IPS DF 4.7 (cell line): ENCODE results near the gene SH2D1B.

Source experiments
- DNase-seq: peaks from one replicate; pipeline ENCODE4 v3.0.0-alpha.2; 2013; ENCODE audit warnings: low spot score; ENCODE audit errors: extremely low read depth

The SH2D1B gene

DNA sequence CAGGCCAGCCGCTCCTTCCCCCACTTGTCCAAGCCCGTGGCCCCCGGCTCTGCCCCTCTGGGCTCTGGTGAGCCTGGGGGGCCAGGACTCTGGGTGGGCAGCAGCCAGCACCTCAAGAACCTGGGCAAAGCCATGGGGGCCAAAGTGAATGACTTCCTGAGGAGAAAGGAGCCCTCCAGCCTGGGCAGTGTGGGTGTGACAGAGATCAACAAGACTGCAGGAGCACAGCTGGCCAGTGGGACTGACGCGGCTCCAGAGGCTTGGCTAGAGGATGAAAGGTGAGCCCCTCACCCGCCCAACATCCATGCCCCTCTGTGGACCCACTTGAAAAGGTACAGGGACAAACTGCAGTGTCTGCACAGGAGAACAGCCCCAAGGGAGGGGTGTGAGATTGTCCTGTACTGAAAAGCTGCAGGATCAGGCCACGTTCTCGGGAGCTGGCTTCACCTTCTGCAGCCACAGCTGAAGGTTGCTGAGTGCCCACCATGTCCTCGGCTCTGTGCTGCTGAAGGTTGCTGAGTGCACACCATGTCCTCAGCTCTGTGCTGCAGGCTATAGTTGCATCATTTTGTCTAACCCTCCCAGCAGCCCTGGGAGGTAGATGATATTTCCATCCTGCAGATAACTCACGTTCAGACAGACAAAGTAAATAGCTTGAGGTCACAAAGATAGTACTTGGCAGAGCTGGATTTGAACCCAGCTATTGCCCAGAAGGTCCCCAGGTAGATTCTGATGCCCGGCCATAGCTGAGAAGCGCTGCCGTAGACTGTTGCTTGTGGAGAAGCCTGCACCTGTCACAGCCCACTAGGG lies 29.8 kb downstream of the SH2D1B start:
- no peak for DNase-seq

DNA sequence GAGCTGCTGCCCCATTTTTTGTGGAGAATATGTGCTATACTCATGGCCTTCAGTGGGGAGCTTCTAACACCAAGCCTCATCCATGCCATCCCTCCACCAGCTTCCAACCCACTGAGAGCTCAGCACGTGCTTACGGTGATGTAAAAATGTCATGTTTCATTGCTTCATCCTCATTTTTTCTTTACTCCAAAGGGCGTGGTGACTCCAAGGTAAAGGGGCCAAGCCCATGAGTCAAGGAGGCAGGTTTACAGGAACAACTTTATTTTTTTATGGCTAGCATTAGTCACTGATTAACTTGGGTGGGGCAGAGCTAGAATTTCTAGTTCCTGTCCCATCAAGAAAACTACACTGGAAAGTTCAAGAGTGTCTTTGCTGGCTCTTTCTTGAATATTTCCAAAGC lies 30.6 kb downstream of the SH2D1B start, which contains the start of gene C1orf226:
Gene C1orf226 (plus strand): TSS at position 346 of the 400 bp plus-strand sequence. CDS start 174 bp downstream, outside the sequence.
- DNase-seq = no peak

DNA sequence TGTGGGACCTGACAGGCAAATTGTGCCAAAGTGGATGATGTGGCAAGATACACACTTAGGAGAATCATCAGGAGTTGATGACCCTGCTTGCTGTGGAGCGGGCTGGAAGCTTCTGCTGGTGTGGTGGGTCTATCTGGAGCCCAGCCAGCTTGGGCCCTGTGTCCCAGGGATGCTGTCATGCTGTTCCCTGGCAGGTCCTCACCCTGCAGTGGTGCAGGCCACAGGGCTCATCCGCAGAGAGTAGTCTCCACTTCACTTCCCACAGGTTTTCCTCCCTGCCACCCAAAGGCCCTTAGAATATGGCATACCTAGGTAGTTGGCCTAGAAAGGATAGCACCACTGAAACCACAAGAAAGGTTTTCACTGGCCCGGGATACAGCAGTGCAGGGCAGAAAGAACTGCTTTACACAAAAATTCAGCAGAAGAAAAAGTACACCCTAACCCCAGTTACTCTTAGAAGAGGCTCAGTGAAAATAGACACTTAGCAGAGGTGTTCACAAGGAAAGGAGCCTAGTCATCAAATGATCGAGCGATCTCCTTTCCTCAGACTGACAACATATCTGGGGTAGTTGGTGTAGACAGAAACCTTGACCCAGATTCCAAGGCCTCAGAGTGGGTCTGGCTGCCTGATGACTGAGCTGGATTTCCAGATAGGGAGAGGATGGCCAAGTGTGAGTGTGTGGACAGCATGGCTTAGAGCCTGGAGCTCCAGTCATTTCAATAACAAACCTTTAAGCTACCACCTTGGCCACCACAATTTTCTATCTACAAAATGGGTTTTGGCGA lies 31.7 kb downstream of the SH2D1B start:
- DNase-seq = no peak

DNA sequence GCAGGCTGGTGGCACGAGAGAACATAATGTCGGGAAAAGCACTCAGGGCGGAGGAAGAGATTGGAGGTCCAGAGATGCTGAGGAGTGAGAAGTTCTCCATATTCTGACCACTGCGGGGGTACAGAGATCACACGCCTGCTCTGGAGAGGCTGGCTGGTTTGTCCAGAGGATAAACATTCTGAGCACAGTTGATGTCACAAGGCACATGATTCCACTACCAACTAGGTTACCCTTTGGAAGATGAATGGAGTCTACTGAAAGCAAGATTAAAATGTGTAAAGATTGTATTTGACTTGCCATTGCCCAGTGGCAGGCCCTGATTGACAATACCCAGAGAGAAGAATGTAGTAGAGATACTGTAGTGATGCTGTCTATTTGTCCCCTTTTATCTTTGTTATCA lies 35.2 kb downstream of the SH2D1B start, which contains the start of gene SPATA46:
Gene SPATA46 (minus strand): TSS at position 164 of the 400 bp plus-strand sequence. CDS start 64 bp downstream, at position 100.
- no peak for DNase-seq

DNA sequence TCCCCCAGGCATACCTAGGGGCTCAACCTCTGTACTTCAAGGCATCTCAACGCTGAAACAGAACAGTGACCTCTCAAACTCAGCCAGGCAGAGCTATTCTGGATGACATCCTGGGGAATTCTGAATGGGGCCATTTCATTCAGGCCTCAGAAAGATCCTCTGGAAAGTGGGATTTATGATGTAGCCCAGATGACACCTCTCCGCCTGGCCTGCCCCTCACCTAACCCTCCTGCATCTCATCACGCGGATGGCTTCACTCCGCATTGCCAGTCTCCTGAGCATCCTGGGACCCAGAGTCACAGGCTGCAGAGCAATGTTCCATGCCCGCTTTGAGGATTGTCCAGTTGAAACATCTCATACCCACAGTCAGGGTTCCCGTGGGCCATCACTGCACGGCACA lies 36.5 kb downstream of the SH2D1B start:
- DNase-seq = no peak

DNA sequence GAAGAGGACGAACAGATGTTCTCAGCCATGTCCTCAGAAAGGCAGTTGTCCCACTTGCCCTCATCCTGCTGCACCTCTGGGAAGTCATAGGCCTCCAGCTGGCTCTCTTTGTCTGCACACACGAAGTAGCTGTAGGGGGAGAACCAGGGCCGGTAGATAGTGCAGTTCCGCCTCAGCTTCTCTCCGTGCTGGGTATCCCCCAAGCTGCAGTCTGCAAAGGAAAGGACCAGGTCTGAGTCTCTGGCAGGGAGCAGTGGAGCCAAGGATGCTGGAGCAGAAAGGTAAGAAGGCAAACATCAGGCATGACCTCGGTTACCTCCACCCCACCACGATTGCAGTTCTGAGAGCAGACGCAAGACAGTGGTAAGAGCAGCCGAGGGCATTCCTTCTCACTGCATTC lies 37.5 kb downstream of the SH2D1B start:
- no peak for DNase-seq

DNA sequence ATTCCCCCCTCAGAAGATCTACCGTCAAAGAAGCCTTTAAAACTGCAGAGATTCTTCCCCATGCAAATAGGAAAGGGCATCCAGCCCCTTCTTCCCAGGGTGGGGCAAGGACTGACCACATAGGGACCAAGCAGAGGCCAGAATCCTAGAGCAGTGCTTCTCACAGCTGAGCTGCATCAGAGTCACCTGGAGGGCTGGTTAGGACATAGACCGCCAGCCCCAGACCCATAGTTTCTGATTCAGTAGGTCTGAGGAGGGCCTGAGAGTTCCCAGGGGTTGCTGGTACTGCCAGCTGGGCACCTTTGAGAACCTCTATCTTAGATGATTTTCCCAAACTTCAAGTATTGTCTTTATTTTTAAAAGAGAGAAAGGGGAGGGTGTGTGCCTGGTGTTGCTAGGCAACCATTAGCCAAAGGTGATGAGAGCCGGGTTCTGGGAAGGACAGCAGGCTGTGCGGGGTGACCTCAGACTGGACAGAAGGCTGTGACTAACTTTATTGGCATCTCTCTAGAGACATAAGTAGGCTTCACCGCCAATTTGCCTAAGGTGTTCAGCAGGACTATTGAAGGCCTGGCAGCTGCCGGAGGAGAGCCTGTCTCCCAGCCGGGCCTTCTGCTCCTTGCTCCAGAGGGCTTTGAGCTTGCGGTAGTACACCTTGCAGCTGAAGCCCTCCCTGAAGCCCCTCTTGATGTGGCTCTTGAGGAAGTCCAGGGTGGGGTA lies 38.2 kb downstream of the SH2D1B start:
- no peak for DNase-seq

DNA sequence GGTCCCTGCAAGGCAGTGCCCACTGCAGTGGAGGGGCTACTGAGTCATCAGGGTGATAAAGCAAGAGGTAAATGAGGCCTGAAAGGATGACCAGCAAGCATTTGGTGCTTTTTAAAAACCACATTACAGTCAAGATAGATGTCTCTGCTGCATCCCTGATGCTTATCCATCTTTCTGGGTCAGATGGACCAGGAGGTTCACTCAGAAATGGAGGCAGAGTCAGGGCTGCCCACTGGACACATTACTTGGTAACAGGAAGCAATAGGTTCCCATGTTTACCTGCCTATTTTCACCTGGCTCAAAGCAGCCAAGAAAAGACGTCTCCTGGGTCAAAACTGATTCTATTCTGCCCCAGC lies 38.9 kb downstream of the SH2D1B start:
- DNase-seq = no peak

DNA sequence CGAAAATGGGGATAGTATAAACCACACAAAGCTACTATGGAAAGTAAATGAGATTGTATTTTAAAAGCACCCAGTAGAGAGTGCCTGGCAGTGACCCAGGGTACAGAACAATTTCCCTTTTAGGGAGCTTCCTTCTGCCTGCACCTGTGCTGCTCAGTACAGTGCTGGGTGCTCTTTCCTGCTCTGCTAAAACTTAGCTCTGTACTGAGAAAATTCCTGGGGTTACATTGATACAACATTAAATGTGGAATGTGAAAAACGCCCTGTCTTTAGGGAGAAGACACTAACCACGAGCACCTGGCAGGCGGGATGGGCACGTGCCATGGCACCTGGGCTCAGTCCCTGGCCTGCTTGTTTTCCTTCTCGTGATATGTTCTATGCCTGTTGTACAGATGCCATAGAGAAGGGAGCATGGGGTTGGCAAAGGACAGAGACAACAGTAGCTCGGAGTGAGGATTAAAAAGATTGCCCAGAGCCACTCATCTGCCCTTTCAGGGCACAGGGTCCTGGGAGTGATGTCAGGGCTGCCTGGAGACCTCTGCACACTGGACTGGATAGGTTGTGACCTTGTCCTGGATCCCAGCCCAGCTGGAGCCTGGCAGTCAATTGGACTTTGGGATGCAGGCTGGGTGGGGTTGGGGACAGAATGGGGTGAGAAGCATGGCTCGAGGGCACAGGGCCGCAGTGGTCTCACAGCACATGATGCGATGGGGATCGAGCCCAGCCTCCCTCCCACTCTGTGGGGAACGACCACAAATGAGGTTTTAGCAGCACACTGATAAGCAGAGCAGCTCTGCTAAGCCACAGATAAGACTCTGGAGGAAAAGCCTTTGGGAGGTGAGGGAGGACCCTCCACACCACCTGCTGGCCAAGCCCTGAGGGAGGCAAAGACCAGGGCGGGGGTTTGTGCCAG lies 39.5 kb downstream of the SH2D1B start:
- DNase-seq = no peak

DNA sequence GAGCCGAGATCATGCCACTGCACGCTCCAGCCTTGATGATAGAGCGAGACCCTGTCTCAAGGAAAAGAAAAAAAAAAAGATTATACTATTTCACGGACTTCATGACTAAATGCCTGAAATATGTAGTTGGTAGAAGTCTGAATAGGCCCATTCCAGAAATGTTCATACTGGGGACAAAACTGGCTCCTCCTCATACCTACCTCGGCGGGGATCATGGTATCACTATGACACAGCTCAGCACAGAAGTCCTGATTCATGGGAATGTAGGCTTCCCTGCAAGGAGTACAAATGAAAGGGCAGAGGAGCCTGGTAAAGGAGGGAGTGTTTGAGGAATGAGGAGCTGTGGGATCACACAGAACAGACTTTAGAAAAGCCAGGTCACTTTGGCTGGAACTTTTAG lies 40.3 kb downstream of the SH2D1B start:
- DNase-seq = no peak

DNA sequence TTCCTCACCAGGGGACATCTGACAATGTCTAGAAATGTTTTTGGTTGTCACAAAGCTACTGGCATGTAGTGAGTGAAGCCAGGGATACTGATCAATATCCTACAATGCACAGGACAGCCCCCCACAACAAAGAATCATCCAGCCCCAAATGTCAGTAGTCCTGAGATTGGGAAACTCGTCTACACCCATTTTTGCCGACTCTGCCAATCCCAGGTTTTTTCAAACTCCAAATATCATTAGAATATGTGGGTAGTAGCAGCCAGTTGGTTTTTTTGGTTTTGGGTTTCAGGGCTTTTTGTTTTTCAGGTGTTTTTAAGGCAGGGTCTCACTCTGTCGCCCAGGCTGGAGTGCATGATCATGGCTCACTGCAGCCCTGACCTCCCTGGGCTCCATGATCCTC lies 41.2 kb downstream of the SH2D1B start:
- DNase-seq = no peak

DNA sequence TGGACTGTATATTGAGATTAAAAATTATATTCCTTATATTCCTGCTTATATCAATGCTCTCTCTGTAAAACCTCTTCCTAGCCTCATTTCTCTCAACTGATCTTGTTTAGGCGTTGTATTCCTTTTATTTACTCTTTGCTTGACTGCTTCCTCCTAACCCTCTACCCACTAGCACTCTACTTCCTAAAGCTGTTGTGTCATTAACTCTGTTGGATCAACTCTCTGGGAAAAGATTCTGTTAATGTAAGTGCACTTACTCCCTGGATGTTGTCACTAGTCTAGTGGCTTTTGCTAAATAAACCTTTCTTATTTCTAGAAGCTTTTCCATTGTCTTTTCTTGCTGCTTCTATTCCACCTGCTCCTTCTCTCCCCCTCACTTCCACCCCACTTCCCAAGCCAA lies 41.8 kb downstream of the SH2D1B start:
- no peak for DNase-seq

DNA sequence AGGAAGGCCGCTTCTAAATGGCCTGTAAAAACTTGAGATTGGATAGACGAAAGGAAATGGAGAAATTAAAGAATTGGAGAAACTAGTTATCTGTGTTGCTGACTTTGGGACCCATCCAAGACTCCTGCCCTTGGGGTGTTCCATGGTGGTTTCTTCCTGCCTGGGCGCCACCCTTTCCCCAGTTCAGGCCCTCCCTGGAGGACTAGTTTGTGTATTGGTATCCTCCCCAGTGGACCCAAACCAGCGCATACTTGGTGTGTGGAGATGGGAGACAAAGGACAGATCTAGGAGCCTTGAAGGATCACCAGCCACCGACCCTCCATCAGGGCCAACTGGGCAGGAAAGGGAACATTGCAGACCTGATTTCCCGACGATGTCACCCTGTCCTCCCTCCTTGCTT lies 42.4 kb downstream of the SH2D1B start:
- no peak for DNase-seq

DNA sequence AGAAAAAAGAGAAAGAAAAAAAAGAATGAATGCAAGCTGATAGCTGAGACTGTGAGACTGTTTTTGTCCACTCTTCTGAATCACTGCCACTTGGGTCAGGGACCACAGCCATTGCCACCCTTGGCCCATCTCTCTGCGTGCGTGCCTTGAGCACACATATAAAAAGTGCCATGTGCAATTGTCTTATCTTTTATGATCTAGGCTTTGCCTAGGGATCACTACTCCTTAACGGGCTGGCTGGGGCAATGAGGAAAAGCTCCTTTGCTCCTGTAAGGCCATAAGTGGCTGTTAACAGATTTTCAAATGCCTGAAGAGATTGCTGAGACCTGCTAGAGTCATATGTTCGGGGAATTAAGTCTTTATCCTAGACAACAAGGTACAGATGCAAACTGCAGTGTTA lies 43.5 kb downstream of the SH2D1B start:
- no peak for DNase-seq

DNA sequence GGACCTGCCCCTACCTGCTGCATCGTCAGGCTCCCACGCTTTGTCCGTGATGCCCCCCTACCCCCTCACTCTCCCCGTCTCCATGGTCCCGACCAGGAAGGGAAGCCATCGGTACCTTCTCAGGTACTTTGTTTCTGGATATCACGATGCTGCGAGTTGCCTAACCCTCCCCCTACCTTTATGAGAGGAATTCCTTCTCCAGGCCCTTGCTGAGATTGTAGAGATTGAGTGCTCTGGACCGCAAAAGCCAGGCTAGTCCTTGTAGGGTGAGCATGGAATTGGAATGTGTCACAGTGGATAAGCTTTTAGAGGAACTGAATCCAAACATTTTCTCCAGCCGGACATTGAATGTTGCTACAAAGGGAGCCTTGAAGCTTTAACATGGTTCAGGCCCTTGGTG lies 44.2 kb downstream of the SH2D1B start:
- DNase-seq = no peak

DNA sequence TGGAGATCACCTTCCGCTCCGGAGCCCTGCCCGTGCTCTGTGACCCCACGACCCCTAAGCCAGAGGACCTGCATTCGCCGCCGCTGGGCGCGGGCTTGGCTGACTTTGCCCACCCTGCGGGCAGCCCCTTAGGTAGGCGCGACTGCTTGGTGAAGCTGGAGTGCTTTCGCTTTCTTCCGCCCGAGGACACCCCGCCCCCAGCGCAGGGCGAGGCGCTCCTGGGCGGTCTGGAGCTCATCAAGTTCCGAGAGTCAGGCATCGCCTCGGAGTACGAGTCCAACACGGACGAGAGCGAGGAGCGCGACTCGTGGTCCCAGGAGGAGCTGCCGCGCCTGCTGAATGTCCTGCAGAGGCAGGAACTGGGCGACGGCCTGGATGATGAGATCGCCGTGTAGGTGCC lies 44.9 kb downstream of the SH2D1B start:
- no peak for DNase-seq

DNA sequence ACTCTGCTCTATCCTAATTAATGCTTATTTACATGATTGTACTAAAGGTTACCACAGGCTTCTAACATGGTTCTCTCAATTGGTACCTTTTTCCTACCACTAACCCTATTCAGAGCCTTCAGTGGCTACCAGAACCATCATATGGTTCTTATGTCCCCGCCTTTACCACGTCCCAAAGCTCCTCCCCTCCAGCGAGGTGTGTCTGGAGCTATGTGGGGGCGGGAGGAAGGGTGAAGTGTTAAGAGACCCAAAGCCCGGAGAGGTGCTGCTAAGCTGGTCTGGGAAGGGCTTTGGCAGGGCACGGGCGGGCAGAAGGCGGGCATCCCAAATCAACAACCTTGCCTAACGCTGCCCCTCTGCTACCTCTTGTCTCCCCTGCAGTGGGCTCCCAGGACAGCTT lies 45.3 kb downstream of the SH2D1B start:
- DNase-seq = no peak

DNA sequence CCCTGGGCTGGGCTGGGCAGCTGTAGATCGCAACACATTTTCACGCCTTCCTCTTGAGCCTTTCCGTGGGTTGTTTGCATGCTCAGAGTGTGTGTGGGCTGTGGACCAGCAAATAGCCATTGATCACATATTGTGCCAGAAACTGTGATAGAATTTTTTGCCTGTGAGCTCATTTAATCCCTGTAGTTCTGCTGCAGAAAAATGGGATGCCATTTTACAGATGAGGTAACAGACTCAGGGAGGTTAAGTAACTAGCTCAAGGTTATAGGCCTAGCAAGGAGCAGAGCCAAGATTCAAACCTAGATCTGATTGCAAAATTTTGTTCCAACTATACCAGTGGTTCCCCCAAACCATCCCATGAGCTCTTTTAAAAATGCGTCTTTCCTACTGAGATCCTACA lies 45.8 kb downstream of the SH2D1B start:
- DNase-seq = no peak

DNA sequence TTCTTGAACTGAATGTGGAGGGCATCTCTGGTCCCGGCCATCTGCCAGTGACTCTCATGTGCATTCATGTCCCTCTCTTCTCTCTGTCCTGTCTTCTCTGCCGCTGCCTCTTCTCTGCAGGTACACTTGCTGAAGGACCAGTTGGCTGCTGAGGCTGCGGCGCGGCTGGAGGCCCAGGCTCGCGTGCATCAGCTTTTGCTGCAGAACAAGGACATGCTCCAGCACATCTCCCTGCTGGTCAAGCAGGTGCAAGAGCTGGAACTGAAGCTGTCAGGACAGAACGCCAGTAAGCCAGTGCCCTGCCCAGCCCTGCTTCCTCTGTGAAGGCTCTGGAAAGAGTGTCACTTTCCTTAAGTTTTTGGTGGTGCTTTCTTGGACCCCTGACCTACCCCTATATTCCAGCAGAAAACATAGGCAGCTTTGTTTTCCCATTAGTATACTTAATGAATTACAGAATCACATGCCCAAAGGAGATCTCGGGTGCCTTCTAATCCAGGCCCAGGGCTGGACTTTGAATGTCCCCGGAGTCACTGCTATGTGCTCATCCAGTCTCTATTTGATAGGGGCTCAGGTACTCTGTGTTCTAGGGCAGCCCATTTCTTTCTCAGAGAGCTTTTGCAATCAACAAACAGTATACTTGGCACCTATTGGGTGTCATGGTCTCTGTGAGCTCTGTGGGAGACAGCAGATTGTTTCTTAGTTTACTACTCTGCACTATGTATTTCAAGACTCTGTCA lies 46.5 kb downstream of the SH2D1B start:
- no peak for DNase-seq

DNA sequence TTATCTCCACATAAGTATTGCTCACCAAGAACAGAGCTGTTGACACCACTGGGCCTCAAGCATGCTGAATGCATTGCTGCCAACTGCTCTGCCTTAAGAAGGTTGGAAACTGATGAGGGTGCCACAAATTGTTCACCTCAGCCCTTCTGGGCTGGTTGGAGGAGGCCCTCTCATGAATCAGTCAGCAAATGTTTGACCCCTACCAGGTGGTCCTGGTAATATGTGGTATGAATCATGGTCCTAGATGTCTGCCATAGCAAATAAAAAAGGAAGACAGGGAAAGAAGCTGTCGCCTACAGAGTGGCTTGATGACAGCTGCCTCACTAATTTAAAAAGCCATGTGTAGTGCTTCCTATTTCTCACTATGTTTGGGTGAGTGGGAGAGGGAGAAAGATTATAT lies 47.4 kb downstream of the SH2D1B start:
- no peak for DNase-seq
